Aorta (tissue), 5 donors: ENCODE data around the gene R3HDM4. TPM values are rescaled to one million over a fixed set of nuclear protein-coding genes. Genes with fewer than 3 reads are reported as not detected.

Experiments used
- ATAC-seq: fragments of 200-7000 bp; cut with Tn5 transposase; one replicate; pipeline ENCODE4 v1.9.1; 2022; ENCODE audit warnings: moderate library complexity; ENCODE audit not compliant: low FRiP score
- DNase-seq, 2 donors: peaks; one replicate each; pipeline ENCODE4 v3.0.0-alpha.2; 2020
- H3K27ac ChIP-seq, 2 donors: one replicate each; pipeline ENCODE4 v1.5.1; 2013; ENCODE audit warnings: low read length in 2 of 2, mild to moderate bottlenecking in 2 of 2, moderate library complexity in 2 of 2, control low read depth in 1 of 2, inconsistent platforms in 1 of 2, low read depth in 1 of 2
- H3K27me3 ChIP-seq, 2 donors: one replicate each; pipeline ENCODE4 v1.6.1; 2013; ENCODE audit warnings: control low read depth in 1 of 2, low read length in 1 of 2, mild to moderate bottlenecking in 1 of 2, moderate library complexity in 1 of 2; ENCODE audit not compliant: insufficient read depth in 2 of 2, control insufficient read depth in 1 of 2
- H3K36me3 ChIP-seq, 2 donors: one replicate each; pipeline ENCODE4 v1.6.1; 2013; ENCODE audit warnings: control low read depth in 1 of 2, low read length in 1 of 2, mild to moderate bottlenecking in 1 of 2; ENCODE audit not compliant: insufficient read depth in 2 of 2, control insufficient read depth in 1 of 2
- H3K4me1 ChIP-seq, 2 donors: one replicate each; pipeline ENCODE4 v1.6.1; 2013; ENCODE audit warnings: low read length in 2 of 2, control low read depth in 1 of 2, mild to moderate bottlenecking in 1 of 2, moderate library complexity in 1 of 2; ENCODE audit not compliant: insufficient read depth in 2 of 2, control insufficient read depth in 1 of 2
- H3K4me3 ChIP-seq, 2 donors: one replicate each; pipeline ENCODE4 v1.5.1; 2013; ENCODE audit warnings: low read length in 2 of 2, control low read depth in 1 of 2, mild to moderate bottlenecking in 1 of 2
- H3K9me3 ChIP-seq: one replicate; pipeline ENCODE4 v1.6.1; 2013; ENCODE audit warnings: mild to moderate bottlenecking, low read length; ENCODE audit not compliant: control insufficient read depth
- WGBS, 2 donors: extraction: QIAGEN DNeasy Blood & Tissue Kit; methylation state at CpG; one replicate each; pipeline ENCODE4 v1.1.7; 2013; 5-methylcytosine and 5-hydroxymethylcytosine counted together
- intact Hi-C, 2 donors: fragments of 100-400 bp; cut with DNase I; formaldehyde crosslinking; loops; one replicate each; pipeline versions ENCODE4 v1.14.2 to v1.15.0; 2022
- polyA plus RNA-seq, 2 donors: library from polyadenylated mRNA; stranded (reverse); fragments of 200-250 nt; gene quantifications; one replicate each; pipeline ENCODE4 v1.2.3, GENCODE V29; 2013
- total RNA-seq, 2 donors: library from RNA; stranded (reverse); fragmentation: NEBNext Ultra II Directional; extraction: Animal tissue kit (Norgen Biotek cat#: 25700); gene quantifications; one replicate each; pipeline ENCODE4 v1.2.1, GENCODE V29; 2021
- donor health status: healthy with polysubstance abuse.
- donor health status: Bipolar disorder and iron deficiency.
- donor health status: DM: no; HTN: no; CAD: no.
- donor health status: DM: no; HTN: no; CAD: no.
- donor health status: DM: yes; HTN: yes; CAD: no.

Gene R3HDM4
- total and polyA plus RNA-seq, 4 donors, result 19.7 to 43.8 (median 38.9) TPM

DNA sequence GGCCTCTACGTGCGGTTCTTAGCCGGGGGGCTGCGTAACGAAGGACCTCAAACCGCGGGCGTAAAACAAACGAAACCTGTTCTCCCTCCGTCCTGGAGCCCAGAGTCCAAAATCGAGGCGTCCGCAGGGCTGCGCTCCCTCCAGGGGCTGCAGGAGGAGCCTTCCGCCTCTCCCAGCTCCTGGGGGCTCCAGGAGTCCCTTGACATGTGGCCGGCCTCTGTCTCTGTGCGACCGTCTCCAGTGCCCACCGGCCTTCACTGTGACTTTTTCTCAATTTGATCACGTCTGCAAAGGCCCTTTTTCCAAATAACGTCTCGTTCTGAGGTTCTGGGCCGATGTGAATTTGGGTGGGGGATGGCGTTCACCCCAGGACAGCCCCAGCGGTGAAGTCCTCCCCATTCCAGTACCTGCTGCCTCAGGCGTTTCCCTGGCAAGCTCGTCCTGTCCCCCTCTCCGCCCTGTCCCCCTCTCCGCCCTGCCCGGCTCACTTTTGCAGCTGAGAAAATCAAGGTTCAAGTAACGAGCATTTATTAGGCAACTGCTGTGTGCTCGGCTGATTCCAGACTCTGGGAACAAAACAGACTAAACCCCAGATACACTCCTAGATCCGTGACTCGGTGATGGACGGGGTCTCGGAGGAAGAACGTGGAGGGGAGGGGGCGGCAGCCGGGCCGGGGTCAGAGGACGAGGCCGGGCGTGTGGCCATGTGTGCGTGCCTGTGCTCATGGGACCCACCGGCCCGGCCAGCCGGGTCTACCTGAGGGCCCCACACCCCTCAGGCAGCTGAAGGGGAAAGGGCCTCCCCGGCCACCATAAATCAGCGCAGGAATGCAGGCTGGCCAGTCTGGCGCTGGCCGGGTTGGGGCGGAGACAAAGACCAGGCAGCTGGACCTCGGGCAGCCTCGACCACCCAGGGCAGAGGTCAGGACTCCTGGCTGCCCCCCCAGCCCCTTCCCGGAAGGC is 43.1 kb upstream of the R3HDM4 start:
- WGBS, 2 donors, result 83 to 84% methylated on average over 55 of the region's 55 CpGs
- H3K4me3 ChIP-seq, result no peak overlapping the region
- intact Hi-C loops, result no loop called here
- no peaks in the 10 kb centered on the region for H3K4me1 ChIP-seq
- no peak overlapping the region for H3K27ac ChIP-seq
- ATAC-seq (no peak), DNase-seq (no peak)
- H3K27me3 ChIP-seq, result no peaks in the 10 kb centered on the region
- no peaks in the 10 kb centered on the region for H3K9me3 ChIP-seq
- no peaks in the 10 kb centered on the region for H3K36me3 ChIP-seq

GRCh38 chr19:954672-955494 is 41.9 kb upstream of the R3HDM4 start:
- intact Hi-C loops, result no loop called here
- ATAC-seq, result peak; percentile 9

DNA sequence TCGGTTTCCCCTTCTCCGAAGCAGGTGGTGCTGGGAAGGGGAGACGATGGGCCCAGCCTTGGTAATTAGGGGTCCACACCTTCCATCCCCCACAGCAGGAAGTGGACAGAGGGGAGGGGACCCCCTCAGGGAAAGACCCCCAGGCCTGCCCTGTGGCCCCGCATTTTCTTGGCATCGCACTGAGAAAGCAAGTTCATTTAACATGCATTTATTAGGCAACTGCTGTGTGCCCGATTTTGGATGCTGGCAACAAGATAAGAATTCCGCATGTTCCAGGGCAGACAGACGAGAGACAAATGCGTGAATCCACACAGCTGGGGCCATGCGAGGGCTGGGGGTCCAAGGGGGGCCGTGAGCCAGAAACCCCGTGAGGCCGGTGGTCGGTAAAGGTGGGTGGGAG is 41.3 kb upstream of the R3HDM4 start:
- H3K36me3 ChIP-seq, result no peaks in the 10 kb centered on the region
- H3K27me3 ChIP-seq, result no peaks in the 10 kb centered on the region
- ATAC-seq (no peak), DNase-seq (no peak)
- no peak overlapping the region for H3K27ac ChIP-seq
- no peaks in the 10 kb centered on the region for H3K4me1 ChIP-seq
- 72 to 75% methylated on average over 14 of the region's 14 CpGs for WGBS, 2 donors
- intact Hi-C loops, result no loop called here
- H3K9me3 ChIP-seq, result no peaks in the 10 kb centered on the region
- no peak overlapping the region for H3K4me3 ChIP-seq

More at GRCh38 chr19:954672-955494, 41.9 kb upstream of the R3HDM4 start:
- no peaks in the 10 kb centered on the region for H3K9me3 ChIP-seq
- no peak overlapping the region for H3K27ac ChIP-seq
- H3K4me1 ChIP-seq, result no peaks in the 10 kb centered on the region
- H3K27me3 ChIP-seq, result no peaks in the 10 kb centered on the region
- H3K36me3 ChIP-seq, result no peaks in the 10 kb centered on the region
- no peak overlapping the region for H3K4me3 ChIP-seq
- 68 to 78% methylated on average over 36 to 43 of the region's 43 CpGs for WGBS, 2 donors
- no peak for DNase-seq

- 45 to 48% methylated on average over 33 of the region's 33 CpGs for WGBS, 2 donors
- ATAC-seq (no peak), DNase-seq (no peak)
- H3K9me3 ChIP-seq, result no peaks in the 10 kb centered on the region
- H3K27ac ChIP-seq, result no peak overlapping the region
- intact Hi-C loops, result no loop called here
- no peaks in the 10 kb centered on the region for H3K27me3 ChIP-seq
- no peaks in the 10 kb centered on the region for H3K36me3 ChIP-seq
- H3K4me1 ChIP-seq, result no peaks in the 10 kb centered on the region
- H3K4me3 ChIP-seq, result no peak overlapping the region
Measured at GRCh38 chr19:953445-954271, 40.6 kb upstream of the R3HDM4 start.

GRCh38 chr19:952680-953444 is 39.8 kb upstream of the R3HDM4 start:
- Histone ChIP-seq H3K27me3 (no peaks in the 10 kb centered on the region), H3K27ac (no peak overlapping the region), H3K4me3 (no peak overlapping the region), H3K9me3 (no peaks in the 10 kb centered on the region), H3K4me1 (no peaks in the 10 kb centered on the region), H3K36me3 (no peaks in the 10 kb centered on the region)
- intact Hi-C loops, result no loop called here
- WGBS, 2 donors, result 53 to 57% methylated on average over 17 to 21 of the region's 21 CpGs
- DNase-seq, result no peak
- no peak for ATAC-seq

- Histone ChIP-seq H3K27me3 (no peaks in the 10 kb centered on the region), H3K27ac (no peak overlapping the region), H3K4me3 (no peak overlapping the region), H3K4me1 (no peaks in the 10 kb centered on the region), H3K36me3 (no peaks in the 10 kb centered on the region), H3K9me3 (no peaks in the 10 kb centered on the region)
- WGBS, 2 donors, result 84 to 88% methylated on average over 14 of the region's 14 CpGs
- ATAC-seq, result no peak
- intact Hi-C loops, result no loop called here
- no peak for DNase-seq
Measured at GRCh38 chr19:952049-952679, 39.1 kb upstream of the R3HDM4 start.

GRCh38 chr19:950352-951066 is 37.5 kb upstream of the R3HDM4 start:
- ATAC-seq, result no peak
- Histone ChIP-seq H3K27me3 (no peaks in the 10 kb centered on the region), H3K36me3 (no peaks in the 10 kb centered on the region), H3K4me3 (no peak overlapping the region), H3K27ac (no peak overlapping the region), H3K9me3 (no peaks in the 10 kb centered on the region), H3K4me1 (no peaks in the 10 kb centered on the region)
- DNase-seq, result no peak
- intact Hi-C loops, result no loop called here
- WGBS, 2 donors, result 89 to 91% methylated on average over 17 of the region's 17 CpGs
